Skin epidermis (tissue), 12 donors: Measurements from ENCODE around the gene USP2.
"Not testable (repeated sequence)": the region's sequence is repeated elsewhere in the genome, so short reads cannot be mapped to it uniquely, and the experiment has no call there.

Source experiments
- H3K27ac ChIP-seq, 21 experiments: fragments of 200-600 bp; sonication (generic) in 11 of 21; one replicate each; pipeline ENCODE4 v1.5.0; 2020; ENCODE audit warnings: mild to moderate bottlenecking in 3 of 21, inconsistent platforms in 2 of 21, moderate library complexity in 2 of 21
- H3K4me3 ChIP-seq, 7 experiments: fragments of 200-600 bp; sonication (generic) in 2 of 7; one replicate each; pipeline ENCODE4 v1.5.0; 2020; ENCODE audit warnings: inconsistent platforms in 2 of 7, mild to moderate bottlenecking in 2 of 7, moderate library complexity in 1 of 7

The USP2 gene

GRCh38 chr11:119415966-119416365 is 34.5 kb upstream of the USP2 start:
- no peak overlapping the region for H3K27ac ChIP-seq
- H3K4me3 ChIP-seq, result no peak overlapping the region

GRCh38 chr11:119415517-119415916 is 34.0 kb upstream of the USP2 start:
- no peak overlapping the region for H3K4me3 ChIP-seq
- H3K27ac ChIP-seq, result no peak overlapping the region

GRCh38 chr11:119414734-119415133 is 33.2 kb upstream of the USP2 start:
- H3K27ac ChIP-seq, result no peak overlapping the region
- no peak overlapping the region for H3K4me3 ChIP-seq

- H3K4me3 ChIP-seq, result no peak overlapping the region
- no peak overlapping the region for H3K27ac ChIP-seq
Observed at GRCh38 chr11:119414321-119414720, 32.8 kb upstream of the USP2 start.

GRCh38 chr11:119412072-119412471 is 30.6 kb upstream of the USP2 start:
- H3K27ac ChIP-seq, result no peak overlapping the region
- H3K4me3 ChIP-seq, result no peak overlapping the region

- no peak overlapping the region for H3K4me3 ChIP-seq
Observed at GRCh38 chr11:119410501-119410900, 29.0 kb upstream of the USP2 start.

GRCh38 chr11:119409731-119410130 is 28.2 kb upstream of the USP2 start:
- no peak overlapping the region for H3K27ac ChIP-seq

More at GRCh38 chr11:119410501-119410900, 29.0 kb upstream of the USP2 start:
- H3K27ac ChIP-seq, result no peak overlapping the region

GRCh38 chr11:119406005-119406404 is 24.5 kb upstream of the USP2 start:
- H3K27ac ChIP-seq, result no peak overlapping the region
- no peak overlapping the region for H3K4me3 ChIP-seq

More at GRCh38 chr11:119409731-119410130, 28.2 kb upstream of the USP2 start:
- H3K4me3 ChIP-seq, result no peak overlapping the region

GRCh38 chr11:119405448-119405847 is 24.0 kb upstream of the USP2 start:
- peak overlapping the region in 1 of 21 experiments; percentile 14 for H3K27ac ChIP-seq
- H3K4me3 ChIP-seq, result not testable (repeated sequence)

- no peak overlapping the region for H3K27ac ChIP-seq
- H3K4me3 ChIP-seq, result no peak overlapping the region
Observed at GRCh38 chr11:119404872-119405271, 23.4 kb upstream of the USP2 start.

- H3K27ac ChIP-seq, result peak overlapping the region in 7 of 21 experiments; percentile 14 to 65 (median 42)
- H3K4me3 ChIP-seq, result no peak overlapping the region
Observed at GRCh38 chr11:119403021-119403420, 21.5 kb upstream of the USP2 start.

- Histone ChIP-seq H3K27ac (peak overlapping the region in 8 of 21 experiments; percentile 14 to 65 (median 40)), H3K4me3 (no peak overlapping the region)
Observed at GRCh38 chr11:119402470-119402869, 21.0 kb upstream of the USP2 start.

GRCh38 chr11:119400860-119401259 is 19.4 kb upstream of the USP2 start:
- Histone ChIP-seq H3K27ac (no peak overlapping the region), H3K4me3 (no peak overlapping the region)

GRCh38 chr11:119397740-119398139 is 16.2 kb upstream of the USP2 start:
- H3K27ac ChIP-seq, result no peak overlapping the region
- no peak overlapping the region for H3K4me3 ChIP-seq

GRCh38 chr11:119396835-119397234 is 15.3 kb upstream of the USP2 start:
- no peak overlapping the region for H3K4me3 ChIP-seq
- H3K27ac ChIP-seq, result no peak overlapping the region

- no peak overlapping the region for H3K27ac ChIP-seq
- no peak overlapping the region for H3K4me3 ChIP-seq
Observed at GRCh38 chr11:119391275-119391674, 9.8 kb upstream of the USP2 start.

GRCh38 chr11:119389611-119390254 is 8.2 kb upstream of the USP2 start:
- no peak overlapping the region for H3K27ac ChIP-seq
- no peak overlapping the region for H3K4me3 ChIP-seq

GRCh38 chr11:119388103-119388502 is 6.6 kb upstream of the USP2 start:
- no peak overlapping the region for H3K27ac ChIP-seq

GRCh38 chr11:119384332-119384731 is 2.8 kb upstream of the USP2 start:
- no peak overlapping the region for H3K27ac ChIP-seq

More at GRCh38 chr11:119388103-119388502, 6.6 kb upstream of the USP2 start:
- no peak overlapping the region for H3K4me3 ChIP-seq

GRCh38 chr11:119382513-119382912 is 1.0 kb upstream of the USP2 start:
- H3K27ac ChIP-seq, result peak overlapping the region in 1 of 21 experiments; percentile 38
- H3K4me3 ChIP-seq, result not testable (repeated sequence)

More at GRCh38 chr11:119384332-119384731, 2.8 kb upstream of the USP2 start:
- H3K4me3 ChIP-seq, result no peak overlapping the region

- Histone ChIP-seq H3K4me3 (peak overlapping the region; percentile 11 to 46 (median 36)), H3K27ac (peak overlapping the region in 6 of 21 experiments; percentile 38 to 47 (median 42))
Observed at GRCh38 chr11:119382101-119382500, 611 bp upstream of the USP2 start.

- peak overlapping the region in 18 of 21 experiments; percentile 10 to 85 (median 50) for H3K27ac ChIP-seq
- peak overlapping the region; percentile 27 to 46 (median 36) for H3K4me3 ChIP-seq
Observed at GRCh38 chr11:119380827-119381180, 686 bp downstream of the USP2 start.
